HepG2 (cell line): Measurements from ENCODE around the gene RIMS3. TPM values are rescaled to one million over a fixed set of nuclear protein-coding genes. Genes with fewer than 3 reads are reported as not detected.
A peak's percentile ranks its signal among the peaks of the same experiment; 100 is the strongest.

ENCODE experiments used
- ARNT ChIP-seq: fragments of 450-650 bp; IDR thresholded peaks from 2 replicates; pipeline ENCODE4 v1.6.1; 2017
- RFXAP ChIP-seq: sonication (generic); formaldehyde crosslinking; IDR thresholded peaks from 2 replicates; pipeline ENCODE4 v1.4.0; 2020; ENCODE audit warnings: missing genetic modification reagents, borderline replicate concordance
- SP2 ChIP-seq: sonication (generic); formaldehyde crosslinking; IDR thresholded peaks from 2 replicates; pipeline ENCODE4 v1.5.1; 2020; ENCODE audit warnings: mild to moderate bottlenecking, missing genetic modification reagents
- TMF1 ChIP-seq: sonication (generic); formaldehyde crosslinking; IDR thresholded peaks from 2 replicates; pipeline ENCODE4 v1.8.1; 2022; ENCODE audit warnings: low read depth, missing genetic modification reagents
- ZNF235 ChIP-seq: sonication (generic); formaldehyde crosslinking; IDR thresholded peaks from 2 replicates; pipeline ENCODE4 v1.8.1; 2023; ENCODE audit warnings: mild to moderate bottlenecking, missing genetic modification reagents, borderline replicate concordance
- ZNF607 ChIP-seq: sonication (generic); formaldehyde crosslinking; IDR thresholded peaks from 2 replicates; pipeline ENCODE4 v1.5.1; 2020; ENCODE audit warnings: missing genetic modification reagents, mild to moderate bottlenecking, borderline replicate concordance
- ZNF703 ChIP-seq: sonication (generic); formaldehyde crosslinking; IDR thresholded peaks from 2 replicates; pipeline ENCODE4 v1.5.1; 2020; ENCODE audit warnings: missing genetic modification reagents, mild to moderate bottlenecking, moderate library complexity, borderline replicate concordance
- ZZZ3 ChIP-seq: sonication (generic); formaldehyde crosslinking; IDR thresholded peaks from 2 replicates; pipeline ENCODE4 v1.4.0; 2020; ENCODE audit warnings: missing genetic modification reagents, mild to moderate bottlenecking, borderline replicate concordance
- polyA plus RNA-seq, 8 experiments: library from polyadenylated mRNA; depleted of rRNA in 3 of 8; stranded (reverse) in 7 of 8; unstranded in 1 of 8; fragments of >200 nt; fragmentation: Illumina TruSeq in 4 of 8; extraction: Trizol in 4 of 8; gene quantifications; 2 replicates each; pipeline versions ENCODE4 v1.2.1 to v1.2.3, GENCODE V29; 2011 to 2016; ENCODE audit warnings: low read depth in 4 of 8, missing spikeins in 1 of 8, mixed read lengths in 1 of 8; ENCODE audit not compliant: insufficient read depth in 1 of 8
- total RNA-seq, 5 experiments: library from RNA; depleted of rRNA; stranded (reverse); fragments of >200 nt; fragmentation: Illumina TruSeq; extraction: Trizol; gene quantifications; 2 replicates each; pipeline ENCODE4 v1.2.3, GENCODE V29; 2016; ENCODE audit warnings: low read depth in 1 of 5
- TF ChIP-seq, protein P1 (sequence below), 2 experiments: sonication (generic) in 1 of 2; formaldehyde crosslinking in 1 of 2; IDR thresholded peaks; 2 replicates each; pipeline versions ENCODE4 v1.4.0 to v1.6.1; 2018 to 2020; ENCODE audit warnings: missing genetic modification reagents in 2 of 2, borderline replicate concordance in 1 of 2, low read depth in 1 of 2, mild to moderate bottlenecking in 1 of 2, missing biosample characterization in 1 of 2
- TF ChIP-seq, protein P2 (sequence below): sonication (generic); formaldehyde crosslinking; IDR thresholded peaks from 2 replicates; pipeline ENCODE4 v1.8.1; 2022; ENCODE audit warnings: low read depth, mild to moderate bottlenecking, missing genetic modification reagents
- TF ChIP-seq, protein P3 (sequence below): sonication (generic); formaldehyde crosslinking; IDR thresholded peaks from 2 replicates; pipeline ENCODE4 v1.5.0; 2020; ENCODE audit warnings: missing genetic modification reagents
- TF ChIP-seq, protein P4 (sequence below): sonication (generic); formaldehyde crosslinking; IDR thresholded peaks from 2 replicates; pipeline ENCODE4 v1.8.0; 2022; ENCODE audit warnings: mild to moderate bottlenecking, missing genetic modification reagents, moderate library complexity
- TF ChIP-seq, protein P5 (sequence below): fragments of 450-650 bp; IDR thresholded peaks from 2 replicates; pipeline ENCODE4 v1.6.1; 2017
- TF ChIP-seq, protein P6 (sequence below): conservative IDR thresholded peaks from 2 replicates; pipeline ENCODE4 v1.6.1; 2018; ENCODE audit warnings: missing genetic modification reagents
- TF ChIP-seq, protein P7 (sequence below): sonication (generic); formaldehyde crosslinking; IDR thresholded peaks from 2 replicates; pipeline ENCODE4 v1.8.1; 2023; ENCODE audit warnings: mild to moderate bottlenecking, missing genetic modification reagents

Gene RIMS3
- total and polyA plus RNA-seq, 2 of the 13 experiments (the other 11 are each of a cell fraction or from before 2014, with no cell fraction given): 2.1 to 5.4 TPM

DNA sequence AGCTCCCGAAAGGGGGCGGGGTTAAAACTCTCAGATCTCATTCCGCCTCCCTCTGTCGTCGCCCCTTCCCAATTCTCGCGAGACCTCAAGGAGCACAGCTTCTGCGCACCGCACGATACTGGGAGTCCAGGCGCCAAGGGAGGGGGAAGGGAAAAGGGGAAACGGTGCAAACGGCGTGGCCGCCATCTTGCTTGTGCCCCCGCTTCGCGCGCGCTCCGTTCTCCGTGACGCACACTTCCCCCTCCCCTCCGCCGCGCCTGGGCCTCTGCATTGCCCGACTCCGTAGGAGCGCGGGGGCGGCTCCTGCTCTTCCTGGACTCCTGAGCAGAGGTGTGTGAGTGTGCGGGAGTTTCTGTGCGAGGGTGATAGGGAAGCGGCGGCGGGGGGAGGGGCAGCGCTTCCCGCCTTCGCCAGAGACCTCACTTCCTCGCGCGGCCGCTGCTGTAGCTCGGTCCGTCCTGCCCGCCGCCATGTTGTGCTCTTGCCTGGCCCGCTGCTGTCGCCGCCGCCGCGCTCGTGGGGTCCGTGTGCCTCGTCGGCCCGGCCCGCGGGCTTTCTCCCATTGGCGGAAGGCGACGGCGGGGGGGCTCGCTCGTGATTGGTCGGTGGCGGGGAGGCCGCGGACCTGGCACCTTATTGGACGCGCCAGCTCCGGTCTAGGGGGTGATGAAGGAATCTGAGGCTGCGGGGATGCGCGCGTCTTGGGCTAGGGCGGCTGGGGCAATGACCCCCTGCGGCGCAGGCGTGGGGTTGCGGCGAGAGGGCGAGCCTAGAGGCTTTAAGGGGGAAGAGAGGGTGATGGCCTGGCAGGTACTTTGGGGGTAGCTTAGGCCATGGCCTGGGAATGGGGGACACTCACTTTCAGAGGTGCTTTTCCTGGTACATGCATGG lies 26.3 kb upstream of the RIMS3 start, which contains the start of gene NFYC (continued):
- TF ChIP-seq, protein P1, sequence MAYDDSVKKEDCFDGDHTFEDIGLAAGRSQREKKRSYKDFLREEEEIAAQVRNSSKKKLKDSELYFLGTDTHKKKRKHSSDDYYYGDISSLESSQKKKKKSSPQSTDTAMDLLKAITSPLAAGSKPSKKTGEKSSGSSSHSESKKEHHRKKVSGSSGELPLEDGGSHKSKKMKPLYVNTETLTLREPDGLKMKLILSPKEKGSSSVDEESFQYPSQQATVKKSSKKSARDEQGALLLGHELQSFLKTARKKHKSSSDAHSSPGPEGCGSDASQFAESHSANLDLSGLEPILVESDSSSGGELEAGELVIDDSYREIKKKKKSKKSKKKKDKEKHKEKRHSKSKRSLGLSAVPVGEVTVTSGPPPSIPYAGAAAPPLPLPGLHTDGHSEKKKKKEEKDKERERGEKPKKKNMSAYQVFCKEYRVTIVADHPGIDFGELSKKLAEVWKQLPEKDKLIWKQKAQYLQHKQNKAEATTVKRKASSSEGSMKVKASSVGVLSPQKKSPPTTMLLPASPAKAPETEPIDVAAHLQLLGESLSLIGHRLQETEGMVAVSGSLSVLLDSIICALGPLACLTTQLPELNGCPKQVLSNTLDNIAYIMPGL (CRISPR knock-in tag; IDR thresholded peaks at IDR 0.05; ENCODE audit: borderline replicate concordance in 1 of 2, low read depth in 1 of 2): peak; percentile 91 to 96
- no peak for TF ChIP-seq ARNT
- peak; percentile 93; the same call in 1 of the 2 replicates for TF ChIP-seq ZNF607 (CRISPR knock-in tag)
- TF ChIP-seq TMF1: no peak
- 0 out of 2 replicates have a peak, but pooled peaks have one; percentile 18 for TF ChIP-seq ZNF235 (CRISPR knock-in tag)
- TF ChIP-seq ZZZ3 (CRISPR knock-in tag): 0 out of 2 replicates have a peak, but pooled peaks have one; percentile 50
- TF ChIP-seq, protein P2, sequence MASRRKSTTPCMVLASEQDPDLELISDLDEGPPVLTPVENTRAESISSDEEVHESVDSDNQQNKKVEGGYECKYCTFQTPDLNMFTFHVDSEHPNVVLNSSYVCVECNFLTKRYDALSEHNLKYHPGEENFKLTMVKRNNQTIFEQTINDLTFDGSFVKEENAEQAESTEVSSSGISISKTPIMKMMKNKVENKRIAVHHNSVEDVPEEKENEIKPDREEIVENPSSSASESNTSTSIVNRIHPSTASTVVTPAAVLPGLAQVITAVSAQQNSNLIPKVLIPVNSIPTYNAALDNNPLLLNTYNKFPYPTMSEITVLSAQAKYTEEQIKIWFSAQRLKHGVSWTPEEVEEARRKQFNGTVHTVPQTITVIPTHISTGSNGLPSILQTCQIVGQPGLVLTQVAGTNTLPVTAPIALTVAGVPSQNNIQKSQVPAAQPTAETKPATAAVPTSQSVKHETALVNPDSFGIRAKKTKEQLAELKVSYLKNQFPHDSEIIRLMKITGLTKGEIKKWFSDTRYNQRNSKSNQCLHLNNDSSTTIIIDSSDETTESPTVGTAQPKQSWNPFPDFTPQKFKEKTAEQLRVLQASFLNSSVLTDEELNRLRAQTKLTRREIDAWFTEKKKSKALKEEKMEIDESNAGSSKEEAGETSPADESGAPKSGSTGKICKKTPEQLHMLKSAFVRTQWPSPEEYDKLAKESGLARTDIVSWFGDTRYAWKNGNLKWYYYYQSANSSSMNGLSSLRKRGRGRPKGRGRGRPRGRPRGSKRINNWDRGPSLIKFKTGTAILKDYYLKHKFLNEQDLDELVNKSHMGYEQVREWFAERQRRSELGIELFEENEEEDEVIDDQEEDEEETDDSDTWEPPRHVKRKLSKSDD (CRISPR knock-in tag): peak; percentile 91
- peak; percentile 73 for TF ChIP-seq RFXAP (CRISPR knock-in tag)
- TF ChIP-seq, protein P3, sequence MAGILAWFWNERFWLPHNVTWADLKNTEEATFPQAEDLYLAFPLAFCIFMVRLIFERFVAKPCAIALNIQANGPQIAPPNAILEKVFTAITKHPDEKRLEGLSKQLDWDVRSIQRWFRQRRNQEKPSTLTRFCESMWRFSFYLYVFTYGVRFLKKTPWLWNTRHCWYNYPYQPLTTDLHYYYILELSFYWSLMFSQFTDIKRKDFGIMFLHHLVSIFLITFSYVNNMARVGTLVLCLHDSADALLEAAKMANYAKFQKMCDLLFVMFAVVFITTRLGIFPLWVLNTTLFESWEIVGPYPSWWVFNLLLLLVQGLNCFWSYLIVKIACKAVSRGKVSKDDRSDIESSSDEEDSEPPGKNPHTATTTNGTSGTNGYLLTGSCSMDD (CRISPR knock-in tag): no peak
- TF ChIP-seq, protein P4, sequence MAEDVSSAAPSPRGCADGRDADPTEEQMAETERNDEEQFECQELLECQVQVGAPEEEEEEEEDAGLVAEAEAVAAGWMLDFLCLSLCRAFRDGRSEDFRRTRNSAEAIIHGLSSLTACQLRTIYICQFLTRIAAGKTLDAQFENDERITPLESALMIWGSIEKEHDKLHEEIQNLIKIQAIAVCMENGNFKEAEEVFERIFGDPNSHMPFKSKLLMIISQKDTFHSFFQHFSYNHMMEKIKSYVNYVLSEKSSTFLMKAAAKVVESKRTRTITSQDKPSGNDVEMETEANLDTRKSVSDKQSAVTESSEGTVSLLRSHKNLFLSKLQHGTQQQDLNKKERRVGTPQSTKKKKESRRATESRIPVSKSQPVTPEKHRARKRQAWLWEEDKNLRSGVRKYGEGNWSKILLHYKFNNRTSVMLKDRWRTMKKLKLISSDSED (CRISPR knock-in tag): peak; percentile 94
- TF ChIP-seq, protein P5, sequence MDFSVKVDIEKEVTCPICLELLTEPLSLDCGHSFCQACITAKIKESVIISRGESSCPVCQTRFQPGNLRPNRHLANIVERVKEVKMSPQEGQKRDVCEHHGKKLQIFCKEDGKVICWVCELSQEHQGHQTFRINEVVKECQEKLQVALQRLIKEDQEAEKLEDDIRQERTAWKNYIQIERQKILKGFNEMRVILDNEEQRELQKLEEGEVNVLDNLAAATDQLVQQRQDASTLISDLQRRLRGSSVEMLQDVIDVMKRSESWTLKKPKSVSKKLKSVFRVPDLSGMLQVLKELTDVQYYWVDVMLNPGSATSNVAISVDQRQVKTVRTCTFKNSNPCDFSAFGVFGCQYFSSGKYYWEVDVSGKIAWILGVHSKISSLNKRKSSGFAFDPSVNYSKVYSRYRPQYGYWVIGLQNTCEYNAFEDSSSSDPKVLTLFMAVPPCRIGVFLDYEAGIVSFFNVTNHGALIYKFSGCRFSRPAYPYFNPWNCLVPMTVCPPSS: no peak
- peak; percentile 65 for TF ChIP-seq SP2 (CRISPR knock-in tag)
- peak; percentile 88; the same call in 1 of the 2 replicates for TF ChIP-seq ZNF703
- TF ChIP-seq, protein P6, sequence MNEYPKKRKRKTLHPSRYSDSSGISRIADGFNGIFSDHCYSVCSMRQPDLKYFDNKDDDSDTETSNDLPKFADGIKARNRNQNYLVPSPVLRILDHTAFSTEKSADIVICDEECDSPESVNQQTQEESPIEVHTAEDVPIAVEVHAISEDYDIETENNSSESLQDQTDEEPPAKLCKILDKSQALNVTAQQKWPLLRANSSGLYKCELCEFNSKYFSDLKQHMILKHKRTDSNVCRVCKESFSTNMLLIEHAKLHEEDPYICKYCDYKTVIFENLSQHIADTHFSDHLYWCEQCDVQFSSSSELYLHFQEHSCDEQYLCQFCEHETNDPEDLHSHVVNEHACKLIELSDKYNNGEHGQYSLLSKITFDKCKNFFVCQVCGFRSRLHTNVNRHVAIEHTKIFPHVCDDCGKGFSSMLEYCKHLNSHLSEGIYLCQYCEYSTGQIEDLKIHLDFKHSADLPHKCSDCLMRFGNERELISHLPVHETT (CRISPR knock-in tag): peak; percentile 97
- TF ChIP-seq, protein P7, sequence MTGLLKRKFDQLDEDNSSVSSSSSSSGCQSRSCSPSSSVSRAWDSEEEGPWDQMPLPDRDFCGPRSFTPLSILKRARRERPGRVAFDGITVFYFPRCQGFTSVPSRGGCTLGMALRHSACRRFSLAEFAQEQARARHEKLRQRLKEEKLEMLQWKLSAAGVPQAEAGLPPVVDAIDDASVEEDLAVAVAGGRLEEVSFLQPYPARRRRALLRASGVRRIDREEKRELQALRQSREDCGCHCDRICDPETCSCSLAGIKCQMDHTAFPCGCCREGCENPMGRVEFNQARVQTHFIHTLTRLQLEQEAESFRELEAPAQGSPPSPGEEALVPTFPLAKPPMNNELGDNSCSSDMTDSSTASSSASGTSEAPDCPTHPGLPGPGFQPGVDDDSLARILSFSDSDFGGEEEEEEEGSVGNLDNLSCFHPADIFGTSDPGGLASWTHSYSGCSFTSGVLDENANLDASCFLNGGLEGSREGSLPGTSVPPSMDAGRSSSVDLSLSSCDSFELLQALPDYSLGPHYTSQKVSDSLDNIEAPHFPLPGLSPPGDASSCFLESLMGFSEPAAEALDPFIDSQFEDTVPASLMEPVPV (CRISPR knock-in tag): no peak
